Thoracic aorta (tissue), 2 donors: ENCODE measurements around the gene RBM26. TPM values are rescaled to one million over a fixed set of nuclear protein-coding genes. Genes with fewer than 3 reads are reported as not detected.
"Not testable (repeated sequence)": the region's sequence is repeated elsewhere in the genome, so short reads cannot be mapped to it uniquely, and the experiment has no call there.

Experiments used
- ATAC-seq: fragments of 150-250 bp; one replicate; pipeline ENCODE4 v1.8.0; 2017; ENCODE audit warnings: low read depth; ENCODE audit not compliant: insufficient number of reproducible peaks, low FRiP score
- DNase-seq: peaks from one replicate; pipeline ENCODE4 v3.0.0-alpha.2; 2020; ENCODE audit warnings: low spot score
- H3K27ac ChIP-seq, 2 donors: fragments of 200-600 bp; sonication (generic); 1 replicate in 1 of 2; 2 replicates in 1 of 2; pipeline ENCODE4 v1.5.1; 2016; ENCODE audit warnings: mild to moderate bottlenecking in 2 of 2, moderate library complexity in 2 of 2
- H3K27me3 ChIP-seq: fragments of 200-600 bp; sonication (generic); replicated peaks from 2 replicates; pipeline ENCODE4 v1.6.0; 2016; ENCODE audit warnings: mild to moderate bottlenecking; ENCODE audit not compliant: insufficient read depth
- H3K36me3 ChIP-seq: fragments of 200-600 bp; sonication (generic); one replicate; pipeline ENCODE4 v1.5.1; 2016
- H3K4me1 ChIP-seq, 2 donors: fragments of 200-600 bp; sonication (generic); 1 replicate in 1 of 2; 2 replicates in 1 of 2; pipeline versions ENCODE4 v1.5.1 to v1.6.0; 2016; ENCODE audit warnings: low read depth in 2 of 2, mild to moderate bottlenecking in 1 of 2; ENCODE audit not compliant: control insufficient read depth in 1 of 2
- H3K4me3 ChIP-seq: fragments of 200-600 bp; sonication (generic); 2 replicates; pipeline ENCODE4 v1.5.1; 2016; ENCODE audit warnings: mild to moderate bottlenecking
- H3K9me3 ChIP-seq: fragments of 200-600 bp; sonication (generic); 2 replicates; pipeline ENCODE4 v1.5.1; 2016
- total RNA-seq, 2 donors: library from RNA; depleted of rRNA; stranded (reverse); fragments of >200 nt; gene quantifications; one replicate each; pipeline versions ENCODE4 v1.1.0 to v1.2.3, GENCODE V29; 2016
- TF ChIP-seq, protein P1 (sequence below): fragments of 200-600 bp; sonication (generic); IDR thresholded peaks from one replicate; pipeline ENCODE4 v1.5.1; 2019; ENCODE audit warnings: antibody characterized with exemption

Gene RBM26
- total RNA-seq, 2 donors from 2014 or later, result 30.9 to 55.4 TPM

DNA sequence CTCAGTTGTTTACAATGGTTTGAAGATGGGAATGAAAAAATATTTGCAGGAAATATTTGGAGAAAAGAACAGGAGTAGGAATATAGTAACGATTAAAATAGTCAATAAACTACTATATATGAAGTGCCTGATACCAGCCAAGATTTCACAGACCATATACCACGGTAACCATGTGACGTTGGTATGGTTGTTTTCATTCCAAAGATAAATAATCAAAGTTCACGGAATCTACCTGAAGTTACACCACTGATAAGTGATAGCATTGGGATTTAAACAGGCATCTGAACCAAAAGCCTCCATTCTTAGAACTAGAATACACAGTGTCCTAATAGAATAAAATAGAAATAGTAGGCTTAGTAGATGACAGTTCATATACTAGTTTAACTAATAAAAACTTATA, 123.5 kb downstream of the RBM26 start:
- DNase-seq (no peak), ATAC-seq (no peak)
- H3K4me1 ChIP-seq, result no peaks in the 10 kb centered on the region
- H3K9me3 ChIP-seq, result no peaks in the 10 kb centered on the region
- no peak overlapping the region for H3K4me3 ChIP-seq
- H3K27ac ChIP-seq, result no peak overlapping the region
- no peaks in the 10 kb centered on the region for H3K36me3 ChIP-seq
- H3K27me3 ChIP-seq, result no peaks in the 10 kb centered on the region
- TF ChIP-seq, protein P1, sequence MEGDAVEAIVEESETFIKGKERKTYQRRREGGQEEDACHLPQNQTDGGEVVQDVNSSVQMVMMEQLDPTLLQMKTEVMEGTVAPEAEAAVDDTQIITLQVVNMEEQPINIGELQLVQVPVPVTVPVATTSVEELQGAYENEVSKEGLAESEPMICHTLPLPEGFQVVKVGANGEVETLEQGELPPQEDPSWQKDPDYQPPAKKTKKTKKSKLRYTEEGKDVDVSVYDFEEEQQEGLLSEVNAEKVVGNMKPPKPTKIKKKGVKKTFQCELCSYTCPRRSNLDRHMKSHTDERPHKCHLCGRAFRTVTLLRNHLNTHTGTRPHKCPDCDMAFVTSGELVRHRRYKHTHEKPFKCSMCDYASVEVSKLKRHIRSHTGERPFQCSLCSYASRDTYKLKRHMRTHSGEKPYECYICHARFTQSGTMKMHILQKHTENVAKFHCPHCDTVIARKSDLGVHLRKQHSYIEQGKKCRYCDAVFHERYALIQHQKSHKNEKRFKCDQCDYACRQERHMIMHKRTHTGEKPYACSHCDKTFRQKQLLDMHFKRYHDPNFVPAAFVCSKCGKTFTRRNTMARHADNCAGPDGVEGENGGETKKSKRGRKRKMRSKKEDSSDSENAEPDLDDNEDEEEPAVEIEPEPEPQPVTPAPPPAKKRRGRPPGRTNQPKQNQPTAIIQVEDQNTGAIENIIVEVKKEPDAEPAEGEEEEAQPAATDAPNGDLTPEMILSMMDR, result no peak

DNA sequence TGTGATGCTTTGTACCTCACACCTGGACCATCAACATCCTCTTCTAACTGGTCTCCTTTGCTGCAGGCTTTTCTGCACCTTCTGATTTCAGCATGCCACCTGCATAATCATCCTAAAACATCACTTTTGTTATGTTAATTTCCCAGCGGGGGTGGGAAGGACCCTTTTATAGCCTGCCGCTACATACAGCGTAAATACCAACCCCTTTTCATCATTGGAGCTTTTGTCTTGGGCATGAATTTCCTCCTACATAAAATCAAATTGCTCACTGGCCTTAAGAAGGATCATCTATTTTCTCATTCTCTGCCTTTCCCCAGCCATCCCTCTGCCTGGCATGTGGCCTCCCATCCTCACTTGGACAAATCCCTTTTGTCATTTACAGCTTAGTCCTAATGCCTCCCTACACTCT, 124.7 kb downstream of the RBM26 start:
- Histone ChIP-seq H3K27ac (no peak overlapping the region), H3K27me3 (no peaks in the 10 kb centered on the region), H3K4me1 (no peaks in the 10 kb centered on the region), H3K9me3 (no peaks in the 10 kb centered on the region), H3K4me3 (no peak overlapping the region), H3K36me3 (no peaks in the 10 kb centered on the region)
- no peak for DNase-seq
- ATAC-seq, result no peak
- TF ChIP-seq, protein P1, result no peak

DNA sequence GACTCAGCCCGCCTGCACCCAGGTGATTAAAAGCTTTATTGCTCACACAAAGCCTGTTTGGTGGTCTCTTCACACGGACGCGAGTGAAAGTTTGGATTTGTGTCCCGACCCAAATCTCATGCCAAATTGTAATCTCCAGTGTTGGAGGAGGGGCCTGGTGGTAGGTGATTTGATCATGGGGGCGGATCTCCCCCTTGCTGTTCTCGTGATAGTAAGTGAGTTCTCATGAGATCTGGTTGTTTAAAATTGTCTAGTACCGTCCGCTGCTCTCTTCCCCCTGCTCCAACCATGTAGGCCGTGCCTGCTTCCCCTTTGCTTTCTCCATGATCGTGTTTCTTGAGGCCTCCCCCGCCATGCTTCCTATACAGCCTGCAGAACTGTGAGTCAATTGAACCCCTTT, 126.3 kb downstream of the RBM26 start:
- not testable (repeated sequence) for H3K9me3 ChIP-seq, H3K36me3 ChIP-seq, H3K4me1 ChIP-seq, ATAC-seq, DNase-seq, H3K4me3 ChIP-seq, H3K27me3 ChIP-seq, H3K27ac ChIP-seq

DNA sequence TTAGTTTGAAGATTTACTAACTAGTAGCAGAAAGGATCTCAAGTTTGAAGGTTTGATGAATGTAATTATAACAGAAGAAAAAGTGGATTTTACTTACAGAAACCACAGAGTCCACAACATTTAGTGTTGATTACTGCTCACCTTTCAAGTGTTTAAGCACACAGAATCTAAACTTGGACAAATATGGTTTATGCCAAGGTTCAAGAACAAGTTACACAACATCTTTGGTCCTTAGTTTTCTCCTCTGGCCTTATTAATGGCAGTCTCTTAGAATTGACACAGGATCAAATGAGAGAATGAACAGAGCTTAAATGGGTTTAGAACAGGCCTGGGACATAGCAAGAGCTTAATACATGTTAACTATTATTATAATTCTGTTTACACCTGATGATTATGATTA, 133.0 kb downstream of the RBM26 start:
- H3K27me3 ChIP-seq, result no peaks in the 10 kb centered on the region
- no peaks in the 10 kb centered on the region for H3K9me3 ChIP-seq
- no peak overlapping the region for H3K4me3 ChIP-seq
- TF ChIP-seq, protein P1, result no peak
- ATAC-seq, result no peak
- no peak for DNase-seq
- no peak overlapping the region for H3K27ac ChIP-seq
- no peaks in the 10 kb centered on the region for H3K36me3 ChIP-seq
- no peaks in the 10 kb centered on the region for H3K4me1 ChIP-seq

DNA sequence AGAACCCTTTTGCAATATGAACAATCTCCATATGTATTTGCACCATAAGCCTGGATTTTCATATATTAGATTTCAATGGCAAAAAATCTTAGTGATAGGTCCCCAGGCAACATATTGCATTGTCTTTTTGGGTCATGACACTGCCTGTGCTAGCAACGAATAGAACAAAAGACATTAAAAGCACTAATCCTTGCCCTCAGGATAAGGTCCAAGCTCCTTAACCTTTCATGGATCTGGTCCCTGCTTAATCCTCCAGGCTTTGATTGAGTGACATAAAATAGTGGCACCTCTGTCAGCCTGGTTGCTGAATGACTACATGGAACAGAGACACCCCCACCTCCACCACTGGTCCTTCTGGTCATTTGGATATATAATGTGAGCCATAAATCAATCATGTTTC, 134.4 kb downstream of the RBM26 start:
- no peaks in the 10 kb centered on the region for H3K36me3 ChIP-seq
- no peak overlapping the region for H3K4me3 ChIP-seq
- H3K9me3 ChIP-seq, result no peaks in the 10 kb centered on the region
- H3K27me3 ChIP-seq, result no peaks in the 10 kb centered on the region
- DNase-seq (no peak), ATAC-seq (no peak)
- TF ChIP-seq, protein P1, result no peak
- no peak overlapping the region for H3K27ac ChIP-seq
- no peaks in the 10 kb centered on the region for H3K4me1 ChIP-seq

DNA sequence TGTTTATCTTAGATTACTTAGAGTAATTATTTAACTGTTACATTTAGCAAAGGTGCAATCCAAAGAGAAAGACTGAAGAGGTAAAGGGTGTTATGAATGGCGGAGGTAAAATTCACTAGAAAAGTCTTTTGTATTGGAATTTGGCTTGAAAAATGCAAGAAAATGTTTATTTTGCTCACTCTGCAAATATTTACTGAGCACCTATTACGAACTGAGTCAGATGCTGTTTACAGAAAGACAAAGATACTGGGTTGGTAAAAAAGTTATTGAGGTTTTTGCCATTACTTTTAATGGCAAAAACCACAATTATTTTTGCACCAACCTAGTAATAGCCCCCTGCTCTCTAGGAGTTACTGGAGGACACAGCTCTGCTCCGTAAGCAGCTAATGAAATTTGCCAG, 135.2 kb downstream of the RBM26 start:
- no peak for ATAC-seq
- Histone ChIP-seq H3K9me3 (no peaks in the 10 kb centered on the region), H3K4me3 (no peak overlapping the region), H3K27ac (no peak overlapping the region), H3K27me3 (no peaks in the 10 kb centered on the region), H3K4me1 (no peaks in the 10 kb centered on the region), H3K36me3 (no peaks in the 10 kb centered on the region)
- DNase-seq, result no peak
- TF ChIP-seq, protein P1, result no peak
